SK-N-DZ (cell line): ENCODE data around the gene FBP1.
"Not testable (repeated sequence)": the region's sequence is repeated elsewhere in the genome, so short reads cannot be mapped to it uniquely, and the experiment has no call there.

ENCODE experiments used
- DNase-seq: peaks from one replicate; pipeline ENCODE4 v3.0.0-alpha.2; 2015; ENCODE audit warnings: low spot score

FBP1 gene

GRCh38 chr9:94577036-94577435 lies 62.3 kb downstream of the FBP1 start:
- no peak for DNase-seq

- no peak for DNase-seq
Measured at GRCh38 chr9:94576131-94576530, 63.2 kb downstream of the FBP1 start.

GRCh38 chr9:94568972-94569712 lies 70.2 kb downstream of the FBP1 start:
- no peak for DNase-seq

GRCh38 chr9:94568250-94568889 lies 70.9 kb downstream of the FBP1 start:
- DNase-seq, result peak; percentile 33

GRCh38 chr9:94567271-94567670 lies 72.0 kb downstream of the FBP1 start:
- DNase-seq, result no peak

- no peak for DNase-seq
Measured at GRCh38 chr9:94566550-94566949, 72.8 kb downstream of the FBP1 start.

- not testable (repeated sequence) for DNase-seq
Measured at GRCh38 chr9:94564279-94564678, 75.0 kb downstream of the FBP1 start.

GRCh38 chr9:94563548-94563947 lies 75.8 kb downstream of the FBP1 start:
- no peak for DNase-seq

GRCh38 chr9:94560237-94560636 lies 79.1 kb downstream of the FBP1 start:
- DNase-seq, result no peak

GRCh38 chr9:94557376-94557775 lies 81.9 kb downstream of the FBP1 start:
- DNase-seq, result no peak

- DNase-seq, result peak; percentile 49
Measured at GRCh38 chr9:94554439-94555331, 84.6 kb downstream of the FBP1 start, which contains the start of gene PCAT7. PCAT7 (plus strand) TSS chr9:94555083.

GRCh38 chr9:94554078-94554438 lies 85.3 kb downstream of the FBP1 start:
- no peak for DNase-seq
